Adrenal gland (tissue), 5 donors: ENCODE measurements around the gene ERVK3-1.

Source experiments
- CTCF ChIP-seq, 6 experiments: fragments of 450-650 bp in 4 of 6; fragments of 200-600 bp in 2 of 6; sonication (generic) in 1 of 6; IDR thresholded peaks; 1 replicate in 5 of 6; 2 replicates in 1 of 6; pipeline versions ENCODE4 v1.5.1 to v1.8.0; 2016 to 2021; ENCODE audit warnings: antibody characterized with exemption in 6 of 6, mild to moderate bottlenecking in 2 of 6, moderate library complexity in 1 of 6
- POLR2A ChIP-seq, 2 donors: fragments of 450-650 bp; IDR thresholded peaks; one replicate each; pipeline ENCODE4 v1.6.1; 2017; ENCODE audit warnings: antibody characterized with exemption in 2 of 2, mild to moderate bottlenecking in 2 of 2, moderate library complexity in 1 of 2
- donor health status: DM: no; HTN: no; CAD: no.

DNA sequence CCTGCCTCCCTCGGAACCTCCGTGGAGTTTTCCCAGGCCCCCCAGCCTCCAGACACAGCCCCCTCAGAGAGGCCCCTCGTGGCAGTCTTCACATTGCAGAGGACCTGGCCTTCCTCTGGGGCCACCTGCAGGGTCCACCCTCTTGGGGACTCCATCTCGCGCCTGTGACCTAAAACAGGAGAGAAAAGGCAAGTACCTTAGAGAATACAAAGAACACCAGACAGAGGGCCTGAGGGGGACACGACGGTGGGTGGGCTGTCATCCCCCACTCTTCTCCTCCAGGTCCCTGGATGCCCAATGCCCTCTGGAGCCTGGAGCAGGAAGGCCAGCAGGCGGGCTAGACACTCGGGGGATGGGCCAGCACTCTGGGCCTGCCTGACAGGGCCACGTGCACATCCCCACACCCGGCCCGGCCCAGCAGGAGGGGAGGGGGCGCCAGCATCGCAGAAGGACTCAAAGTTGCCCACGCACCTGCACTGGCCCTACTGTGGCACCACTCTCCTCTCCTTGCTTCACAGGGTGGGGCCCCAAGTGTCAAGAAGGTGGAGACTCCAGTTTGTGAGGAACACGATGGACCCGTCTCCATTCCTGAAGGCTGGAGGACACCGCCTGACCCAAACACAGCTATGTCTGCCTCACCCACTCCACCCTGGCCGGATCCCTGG lies 52.4 kb downstream of the ERVK3-1 start:
- no peak for TF ChIP-seq CTCF (IDR thresholded peaks at IDR 0.05)
- no peak for TF ChIP-seq POLR2A (IDR thresholded peaks at IDR 0.05)
